HepG2 (cell line): ENCODE data around the gene PPP1CB. TPM values are rescaled to one million over a fixed set of nuclear protein-coding genes. Genes with fewer than 3 reads are reported as not detected.

Experiments used
- HOXA7 ChIP-seq: sonication (generic); formaldehyde crosslinking; IDR thresholded peaks from 2 replicates; pipeline ENCODE4 v1.8.1; 2022; ENCODE audit warnings: mild to moderate bottlenecking, missing genetic modification reagents, moderate library complexity
- ZNF274 ChIP-seq: sonication (generic); formaldehyde crosslinking; IDR thresholded peaks from 2 replicates; pipeline ENCODE4 v1.5.1; 2020; ENCODE audit warnings: mild to moderate bottlenecking, missing genetic modification reagents
- ZNF326 ChIP-seq: sonication (generic); formaldehyde crosslinking; IDR thresholded peaks from 2 replicates; pipeline ENCODE4 v1.4.0; 2020; ENCODE audit warnings: missing genetic modification reagents, borderline replicate concordance
- ZNF432 ChIP-seq: sonication (generic); formaldehyde crosslinking; IDR thresholded peaks from 2 replicates; pipeline ENCODE4 v1.5.0; 2020; ENCODE audit warnings: missing genetic modification reagents, mild to moderate bottlenecking, borderline replicate concordance
- ZNF660 ChIP-seq: sonication (generic); formaldehyde crosslinking; IDR thresholded peaks from 2 replicates; pipeline ENCODE4 v1.5.1; 2020; ENCODE audit warnings: mild to moderate bottlenecking, low read depth, missing genetic modification reagents, borderline replicate concordance
- ZNF772 ChIP-seq: sonication (generic); formaldehyde crosslinking; IDR thresholded peaks from 2 replicates; pipeline ENCODE4 v1.5.0; 2020; ENCODE audit warnings: mild to moderate bottlenecking, missing genetic modification reagents
- ZNF781 ChIP-seq: sonication (generic); formaldehyde crosslinking; IDR thresholded peaks from 2 replicates; pipeline ENCODE4 v1.5.1; 2020; ENCODE audit warnings: borderline replicate concordance, mild to moderate bottlenecking, missing genetic modification reagents; ENCODE audit errors: not compliant biosample characterization
- ZSCAN5A ChIP-seq: sonication (generic); formaldehyde crosslinking; IDR thresholded peaks from 2 replicates; pipeline ENCODE4 v1.8.0; 2022; ENCODE audit warnings: mild to moderate bottlenecking, missing genetic modification reagents, borderline replicate concordance
- polyA plus RNA-seq, 8 experiments: library from polyadenylated mRNA; depleted of rRNA in 3 of 8; stranded (reverse) in 7 of 8; unstranded in 1 of 8; fragments of >200 nt; fragmentation: Illumina TruSeq in 4 of 8; extraction: Trizol in 4 of 8; gene quantifications; 2 replicates each; pipeline versions ENCODE4 v1.2.1 to v1.2.3, GENCODE V29; 2011 to 2016; ENCODE audit warnings: low read depth in 4 of 8, missing spikeins in 1 of 8, mixed read lengths in 1 of 8; ENCODE audit not compliant: insufficient read depth in 1 of 8
- total RNA-seq, 5 experiments: library from RNA; depleted of rRNA; stranded (reverse); fragments of >200 nt; fragmentation: Illumina TruSeq; extraction: Trizol; gene quantifications; 2 replicates each; pipeline ENCODE4 v1.2.3, GENCODE V29; 2016; ENCODE audit warnings: low read depth in 1 of 5
- TF ChIP-seq, protein P1 (sequence below): sonication (generic); formaldehyde crosslinking; IDR thresholded peaks from one replicate; pipeline ENCODE4 v1.5.1; 2020; ENCODE audit warnings: mild to moderate bottlenecking, missing genetic modification reagents; ENCODE audit errors: not compliant biosample characterization
- TF ChIP-seq, protein P2 (sequence below): sonication (generic); formaldehyde crosslinking; IDR thresholded peaks from 2 replicates; pipeline ENCODE4 v1.8.0; 2022; ENCODE audit warnings: mild to moderate bottlenecking, missing genetic modification reagents; ENCODE audit not compliant: insufficient replicate concordance
- TF ChIP-seq, protein P3 (sequence below): sonication (generic); formaldehyde crosslinking; IDR thresholded peaks from 2 replicates; pipeline ENCODE4 v1.5.1; 2020; ENCODE audit warnings: mild to moderate bottlenecking, missing genetic modification reagents, borderline replicate concordance
- TF ChIP-seq, protein P4 (sequence below): sonication (generic); formaldehyde crosslinking; IDR thresholded peaks from 2 replicates; pipeline ENCODE4 v1.4.0; 2020; ENCODE audit warnings: mild to moderate bottlenecking, missing genetic modification reagents

Gene PPP1CB
- total and polyA plus RNA-seq, 2 of the 13 experiments (the other 11 are each of a cell fraction or from before 2014, with no cell fraction given): 46.9 to 109 TPM

GRCh38 chr2:28751252-28751955, at the start of gene PPP1CB (continued):
- TF ChIP-seq, protein P1, sequence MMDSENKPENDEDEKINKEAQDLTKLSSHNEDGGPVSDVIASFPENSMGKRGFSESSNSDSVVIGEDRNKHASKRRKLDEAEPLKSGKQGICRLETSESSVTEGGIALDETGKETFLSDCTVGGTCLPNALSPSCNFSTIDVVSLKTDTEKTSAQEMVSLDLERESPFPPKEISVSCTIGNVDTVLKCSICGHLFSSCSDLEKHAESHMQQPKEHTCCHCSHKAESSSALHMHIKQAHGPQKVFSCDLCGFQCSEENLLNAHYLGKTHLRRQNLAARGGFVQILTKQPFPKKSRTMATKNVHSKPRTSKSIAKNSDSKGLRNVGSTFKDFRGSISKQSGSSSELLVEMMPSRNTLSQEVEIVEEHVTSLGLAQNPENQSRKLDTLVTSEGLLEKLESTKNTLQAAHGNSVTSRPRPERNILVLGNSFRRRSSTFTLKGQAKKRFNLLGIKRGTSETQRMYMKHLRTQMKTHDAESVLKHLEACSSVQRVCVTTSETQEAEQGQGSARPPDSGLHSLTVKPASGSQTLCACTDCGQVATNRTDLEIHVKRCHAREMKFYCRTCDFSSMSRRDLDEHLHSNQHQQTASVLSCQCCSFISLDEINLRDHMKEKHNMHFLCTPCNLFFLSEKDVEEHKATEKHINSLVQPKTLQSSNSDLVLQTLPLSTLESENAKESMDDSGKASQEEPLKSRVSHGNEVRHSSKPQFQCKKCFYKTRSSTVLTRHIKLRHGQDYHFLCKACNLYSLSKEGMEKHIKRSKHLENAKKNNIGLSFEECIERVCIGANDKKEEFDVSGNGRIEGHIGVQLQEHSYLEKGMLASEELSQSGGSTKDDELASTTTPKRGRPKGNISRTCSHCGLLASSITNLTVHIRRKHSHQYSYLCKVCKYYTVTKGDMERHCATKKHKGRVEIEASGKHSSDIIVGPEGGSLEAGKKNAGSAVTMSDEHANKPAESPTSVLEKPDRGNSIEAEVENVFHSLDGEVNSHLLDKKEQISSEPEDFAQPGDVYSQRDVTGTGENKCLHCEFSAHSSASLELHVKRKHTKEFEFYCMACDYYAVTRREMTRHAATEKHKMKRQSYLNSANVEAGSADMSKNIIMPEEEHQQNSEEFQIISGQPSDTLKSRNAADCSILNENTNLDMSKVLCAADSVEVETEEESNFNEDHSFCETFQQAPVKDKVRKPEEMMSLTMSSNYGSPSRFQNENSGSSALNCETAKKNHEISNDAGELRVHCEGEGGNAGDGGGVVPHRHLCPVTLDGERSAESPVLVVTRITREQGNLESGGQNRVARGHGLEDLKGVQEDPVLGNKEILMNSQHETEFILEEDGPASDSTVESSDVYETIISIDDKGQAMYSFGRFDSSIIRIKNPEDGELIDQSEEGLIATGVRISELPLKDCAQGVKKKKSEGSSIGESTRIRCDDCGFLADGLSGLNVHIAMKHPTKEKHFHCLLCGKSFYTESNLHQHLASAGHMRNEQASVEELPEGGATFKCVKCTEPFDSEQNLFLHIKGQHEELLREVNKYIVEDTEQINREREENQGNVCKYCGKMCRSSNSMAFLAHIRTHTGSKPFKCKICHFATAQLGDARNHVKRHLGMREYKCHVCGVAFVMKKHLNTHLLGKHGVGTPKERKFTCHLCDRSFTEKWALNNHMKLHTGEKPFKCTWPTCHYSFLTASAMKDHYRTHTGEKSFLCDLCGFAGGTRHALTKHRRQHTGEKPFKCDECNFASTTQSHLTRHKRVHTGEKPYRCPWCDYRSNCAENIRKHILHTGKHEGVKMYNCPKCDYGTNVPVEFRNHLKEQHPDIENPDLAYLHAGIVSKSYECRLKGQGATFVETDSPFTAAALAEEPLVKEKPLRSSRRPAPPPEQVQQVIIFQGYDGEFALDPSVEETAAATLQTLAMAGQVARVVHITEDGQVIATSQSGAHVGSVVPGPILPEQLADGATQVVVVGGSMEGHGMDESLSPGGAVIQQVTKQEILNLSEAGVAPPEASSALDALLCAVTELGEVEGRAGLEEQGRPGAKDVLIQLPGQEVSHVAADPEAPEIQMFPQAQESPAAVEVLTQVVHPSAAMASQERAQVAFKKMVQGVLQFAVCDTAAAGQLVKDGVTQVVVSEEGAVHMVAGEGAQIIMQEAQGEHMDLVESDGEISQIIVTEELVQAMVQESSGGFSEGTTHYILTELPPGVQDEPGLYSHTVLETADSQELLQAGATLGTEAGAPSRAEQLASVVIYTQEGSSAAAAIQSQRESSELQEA: peak; percentile 91
- TF ChIP-seq ZNF781 (CRISPR knock-in tag) (no peak), ZNF772 (CRISPR knock-in tag) (peak; percentile 93), ZNF660 (CRISPR knock-in tag) (no peak), HOXA7 (0 out of 2 replicates have a peak, but pooled peaks have one; percentile 23), ZNF326 (no peak), ZNF432 (no peak), ZSCAN5A (CRISPR knock-in tag) (peak; percentile 87; the same call in 1 of the 2 replicates), ZNF274 (CRISPR knock-in tag) (peak; percentile 90)
- TF ChIP-seq, protein P2, sequence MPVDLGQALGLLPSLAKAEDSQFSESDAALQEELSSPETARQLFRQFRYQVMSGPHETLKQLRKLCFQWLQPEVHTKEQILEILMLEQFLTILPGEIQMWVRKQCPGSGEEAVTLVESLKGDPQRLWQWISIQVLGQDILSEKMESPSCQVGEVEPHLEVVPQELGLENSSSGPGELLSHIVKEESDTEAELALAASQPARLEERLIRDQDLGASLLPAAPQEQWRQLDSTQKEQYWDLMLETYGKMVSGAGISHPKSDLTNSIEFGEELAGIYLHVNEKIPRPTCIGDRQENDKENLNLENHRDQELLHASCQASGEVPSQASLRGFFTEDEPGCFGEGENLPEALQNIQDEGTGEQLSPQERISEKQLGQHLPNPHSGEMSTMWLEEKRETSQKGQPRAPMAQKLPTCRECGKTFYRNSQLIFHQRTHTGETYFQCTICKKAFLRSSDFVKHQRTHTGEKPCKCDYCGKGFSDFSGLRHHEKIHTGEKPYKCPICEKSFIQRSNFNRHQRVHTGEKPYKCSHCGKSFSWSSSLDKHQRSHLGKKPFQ (CRISPR knock-in tag): peak; percentile 90
- TF ChIP-seq, protein P3, sequence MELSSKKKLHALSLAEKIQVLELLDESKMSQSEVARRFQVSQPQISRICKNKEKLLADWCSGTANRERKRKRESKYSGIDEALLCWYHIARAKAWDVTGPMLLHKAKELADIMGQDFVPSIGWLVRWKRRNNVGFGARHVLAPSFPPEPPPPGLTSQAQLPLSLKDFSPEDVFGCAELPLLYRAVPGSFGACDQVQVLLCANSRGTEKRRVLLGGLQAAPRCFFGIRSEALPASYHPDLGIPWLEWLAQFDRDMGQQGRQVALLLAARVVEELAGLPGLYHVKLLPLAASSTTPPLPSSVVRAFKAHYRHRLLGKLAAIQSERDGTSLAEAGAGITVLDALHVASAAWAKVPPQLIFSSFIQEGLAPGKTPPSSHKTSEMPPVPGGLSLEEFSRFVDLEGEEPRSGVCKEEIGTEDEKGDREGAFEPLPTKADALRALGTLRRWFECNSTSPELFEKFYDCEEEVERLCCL (CRISPR knock-in tag): no peak
- TF ChIP-seq, protein P4, sequence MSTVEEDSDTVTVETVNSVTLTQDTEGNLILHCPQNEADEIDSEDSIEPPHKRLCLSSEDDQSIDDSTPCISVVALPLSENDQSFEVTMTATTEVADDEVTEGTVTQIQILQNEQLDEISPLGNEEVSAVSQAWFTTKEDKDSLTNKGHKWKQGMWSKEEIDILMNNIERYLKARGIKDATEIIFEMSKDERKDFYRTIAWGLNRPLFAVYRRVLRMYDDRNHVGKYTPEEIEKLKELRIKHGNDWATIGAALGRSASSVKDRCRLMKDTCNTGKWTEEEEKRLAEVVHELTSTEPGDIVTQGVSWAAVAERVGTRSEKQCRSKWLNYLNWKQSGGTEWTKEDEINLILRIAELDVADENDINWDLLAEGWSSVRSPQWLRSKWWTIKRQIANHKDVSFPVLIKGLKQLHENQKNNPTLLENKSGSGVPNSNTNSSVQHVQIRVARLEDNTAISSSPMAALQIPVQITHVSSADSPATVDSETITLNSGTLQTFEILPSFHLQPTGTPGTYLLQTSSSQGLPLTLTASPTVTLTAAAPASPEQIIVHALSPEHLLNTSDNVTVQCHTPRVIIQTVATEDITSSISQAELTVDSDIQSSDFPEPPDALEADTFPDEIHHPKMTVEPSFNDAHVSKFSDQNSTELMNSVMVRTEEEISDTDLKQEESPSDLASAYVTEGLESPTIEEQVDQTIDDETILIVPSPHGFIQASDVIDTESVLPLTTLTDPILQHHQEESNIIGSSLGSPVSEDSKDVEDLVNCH: no peak
